ENCODE results near the gene GPR160. TPM values are rescaled to one million over a fixed set of nuclear protein-coding genes. Genes with fewer than 3 reads are reported as not detected.

GPR160 gene
- total and polyA plus RNA-seq, 3 donors from 2014 or later, result 3.9 to 10.4 (median 4.2) TPM

DNA sequence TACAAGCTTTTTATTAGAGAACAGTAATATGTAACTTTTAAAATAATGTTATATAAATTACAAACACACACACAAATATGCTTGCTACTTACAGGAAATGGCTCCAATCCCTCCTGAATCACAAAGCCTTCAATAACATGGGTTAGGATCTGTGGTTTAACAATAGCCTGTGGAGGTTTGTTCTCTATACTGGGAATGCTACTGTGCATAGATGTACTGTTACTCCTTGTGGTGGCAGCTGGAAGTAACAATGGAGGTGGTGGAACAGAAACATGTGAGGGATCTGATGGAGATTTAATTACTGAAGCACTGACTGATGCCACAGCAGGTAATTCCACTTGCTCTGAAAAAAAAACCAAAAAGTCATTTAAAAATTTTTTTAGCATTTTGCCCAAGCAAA is 79.3 kb downstream of the GPR160 start:
- Histone ChIP-seq H3K36me3 (ENCODE audit: low read depth, missing control alignments) (no peaks in the 10 kb centered on the region), H3K4me1 (no peaks in the 10 kb centered on the region), H3K27me3 (no peaks in the 10 kb centered on the region), H3K27ac (no peak overlapping the region), H3K9me3 (no peaks in the 10 kb centered on the region), H3K4me3 (no peak overlapping the region)
- intact Hi-C loops (cut with DNase I; ENCODE audit: low total_unique reads), result no loop called here
- TF ChIP-seq POLR2A (IDR thresholded peaks at IDR 0.05), result no peak
- TF ChIP-seq, protein P1, sequence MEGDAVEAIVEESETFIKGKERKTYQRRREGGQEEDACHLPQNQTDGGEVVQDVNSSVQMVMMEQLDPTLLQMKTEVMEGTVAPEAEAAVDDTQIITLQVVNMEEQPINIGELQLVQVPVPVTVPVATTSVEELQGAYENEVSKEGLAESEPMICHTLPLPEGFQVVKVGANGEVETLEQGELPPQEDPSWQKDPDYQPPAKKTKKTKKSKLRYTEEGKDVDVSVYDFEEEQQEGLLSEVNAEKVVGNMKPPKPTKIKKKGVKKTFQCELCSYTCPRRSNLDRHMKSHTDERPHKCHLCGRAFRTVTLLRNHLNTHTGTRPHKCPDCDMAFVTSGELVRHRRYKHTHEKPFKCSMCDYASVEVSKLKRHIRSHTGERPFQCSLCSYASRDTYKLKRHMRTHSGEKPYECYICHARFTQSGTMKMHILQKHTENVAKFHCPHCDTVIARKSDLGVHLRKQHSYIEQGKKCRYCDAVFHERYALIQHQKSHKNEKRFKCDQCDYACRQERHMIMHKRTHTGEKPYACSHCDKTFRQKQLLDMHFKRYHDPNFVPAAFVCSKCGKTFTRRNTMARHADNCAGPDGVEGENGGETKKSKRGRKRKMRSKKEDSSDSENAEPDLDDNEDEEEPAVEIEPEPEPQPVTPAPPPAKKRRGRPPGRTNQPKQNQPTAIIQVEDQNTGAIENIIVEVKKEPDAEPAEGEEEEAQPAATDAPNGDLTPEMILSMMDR (IDR thresholded peaks at IDR 0.05), result no peak
- no peak for DNase-seq

DNA sequence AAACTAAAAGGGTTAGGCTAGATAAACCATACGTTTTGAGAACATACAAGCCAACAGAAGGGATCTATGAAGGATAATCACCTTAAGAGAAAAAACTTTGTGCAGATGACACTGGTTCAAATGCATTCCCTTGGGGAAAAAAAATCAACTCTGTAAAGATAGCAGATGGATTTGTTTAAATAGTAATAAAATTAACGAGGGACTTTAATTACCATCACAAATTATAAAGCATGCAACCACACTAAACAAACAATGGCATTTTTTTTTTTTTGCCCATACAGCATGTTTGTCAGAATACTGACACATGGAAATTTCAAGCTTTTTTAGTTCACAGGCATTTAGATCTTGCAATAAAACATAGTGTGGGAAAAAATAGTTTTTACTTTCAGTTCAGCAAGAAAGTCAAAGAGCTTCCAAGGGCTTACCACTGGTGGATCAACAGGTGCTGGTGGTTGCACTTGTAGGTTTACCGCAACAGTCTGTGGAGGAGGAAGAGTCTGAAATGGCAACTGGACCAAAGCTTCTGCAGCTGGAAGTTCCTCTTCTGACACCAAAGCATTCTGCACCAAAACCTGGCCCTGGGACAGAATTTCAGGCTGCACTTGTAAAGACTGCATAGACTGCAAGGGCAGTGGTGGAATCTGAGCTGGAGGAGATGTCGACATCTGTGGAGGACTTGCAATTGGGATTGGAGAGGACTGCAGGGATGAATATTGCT is 90.6 kb downstream of the GPR160 start:
- Histone ChIP-seq H3K27ac (no peak overlapping the region), H3K4me1 (no peaks in the 10 kb centered on the region), H3K27me3 (no peaks in the 10 kb centered on the region), H3K36me3 (ENCODE audit: low read depth, missing control alignments) (no peaks in the 10 kb centered on the region), H3K4me3 (no peak overlapping the region), H3K9me3 (no peaks in the 10 kb centered on the region)
- 80 to 87% methylated on average over 4 of the region's 4 CpGs for WGBS, 2 donors
- TF ChIP-seq, protein P1 (IDR thresholded peaks at IDR 0.05), result no peak
- intact Hi-C loops (cut with DNase I; ENCODE audit: low total_unique reads), result no loop called here
- no peak for DNase-seq

DNA sequence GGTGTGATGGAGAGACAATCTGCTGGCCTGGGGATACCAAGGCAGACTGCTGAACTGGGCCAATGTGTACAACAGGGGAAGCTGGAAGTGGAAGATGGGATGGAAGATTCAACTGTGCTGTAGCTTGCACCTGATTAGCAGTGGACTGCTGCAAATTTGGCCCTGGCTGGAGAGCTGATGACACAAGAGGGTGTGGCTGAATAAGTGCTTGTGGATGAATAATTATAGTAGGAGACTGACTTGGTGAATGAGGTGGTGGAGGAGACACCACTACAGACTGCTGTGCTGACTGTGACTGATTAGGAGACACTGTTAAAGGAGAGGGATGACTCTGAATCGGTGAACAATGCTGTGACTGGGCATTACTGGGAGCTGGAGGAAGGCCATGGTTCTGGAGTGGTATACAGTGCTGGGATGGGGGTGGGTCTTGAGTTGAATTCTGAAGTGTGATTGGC is 91.2 kb downstream of the GPR160 start:
- Histone ChIP-seq H3K4me1 (no peaks in the 10 kb centered on the region), H3K9me3 (no peaks in the 10 kb centered on the region), H3K4me3 (no peak overlapping the region), H3K36me3 (ENCODE audit: low read depth, missing control alignments) (no peaks in the 10 kb centered on the region), H3K27ac (no peak overlapping the region), H3K27me3 (no peaks in the 10 kb centered on the region)
- 77 to 79% methylated on average over 1 of the region's 1 CpG for WGBS, 2 donors
- TF ChIP-seq, protein P1 (IDR thresholded peaks at IDR 0.05), result no peak
- no peak for TF ChIP-seq POLR2A (IDR thresholded peaks at IDR 0.05)
- no peak for DNase-seq
- intact Hi-C loops (cut with DNase I; ENCODE audit: low total_unique reads), result no loop called here

DNA sequence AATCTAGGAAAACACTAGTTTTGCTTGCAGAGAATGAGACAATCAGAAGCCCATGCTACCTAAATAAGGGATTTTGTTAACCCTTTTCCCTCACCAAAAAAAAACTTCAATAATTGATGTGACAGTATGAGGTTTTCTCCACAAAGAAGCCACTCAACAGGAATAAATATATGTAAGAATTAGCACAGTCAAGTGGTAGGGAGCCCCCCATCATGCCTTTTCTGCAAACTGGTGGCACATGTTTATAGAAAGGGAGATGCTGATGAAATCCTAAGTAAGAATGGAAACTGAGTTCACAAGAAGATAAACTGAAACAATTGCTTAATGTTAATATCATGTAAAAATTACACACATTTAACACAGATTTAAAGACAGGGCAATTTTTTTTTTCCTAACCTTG is 92.7 kb downstream of the GPR160 start:
- Histone ChIP-seq H3K4me3 (no peak overlapping the region), H3K27ac (no peak overlapping the region), H3K27me3 (no peaks in the 10 kb centered on the region), H3K36me3 (ENCODE audit: low read depth, missing control alignments) (no peaks in the 10 kb centered on the region), H3K9me3 (no peaks in the 10 kb centered on the region), H3K4me1 (no peaks in the 10 kb centered on the region)
- no peak for DNase-seq
- intact Hi-C loops (cut with DNase I; ENCODE audit: low total_unique reads), result no loop called here
- no peak for TF ChIP-seq POLR2A (IDR thresholded peaks at IDR 0.05)
- TF ChIP-seq, protein P1 (IDR thresholded peaks at IDR 0.05), result no peak

DNA sequence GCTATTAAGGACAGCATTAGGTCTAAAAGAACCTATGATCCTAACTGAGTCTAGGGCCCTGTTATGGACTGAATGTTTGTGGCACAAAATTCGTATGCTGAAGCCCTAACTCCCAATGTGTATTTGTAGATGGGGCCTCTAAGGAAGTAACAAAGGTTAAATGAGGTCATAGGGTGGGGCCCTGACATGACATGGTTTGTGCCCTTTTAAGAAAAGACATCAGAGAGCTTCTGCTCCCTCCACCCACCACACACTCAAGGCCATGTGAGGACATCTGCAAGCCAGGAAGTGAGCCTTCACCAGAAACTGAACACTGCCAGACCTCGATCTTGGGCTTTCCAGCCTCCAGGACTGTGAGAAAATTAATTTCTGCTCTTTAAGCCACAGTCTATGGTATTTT is 94.5 kb downstream of the GPR160 start:
- H3K36me3 ChIP-seq (ENCODE audit: low read depth, missing control alignments), result no peaks in the 10 kb centered on the region
- WGBS, 2 donors, result 89 to 100% methylated on average over 2 of the region's 2 CpGs
- intact Hi-C loops (cut with DNase I; ENCODE audit: low total_unique reads), result no loop called here

More for the DNA sequence above, 94.5 kb downstream of the GPR160 start:
- Histone ChIP-seq H3K4me3 (no peak overlapping the region), H3K27ac (no peak overlapping the region), H3K4me1 (no peaks in the 10 kb centered on the region), H3K9me3 (no peaks in the 10 kb centered on the region), H3K27me3 (no peaks in the 10 kb centered on the region)
- no peak for TF ChIP-seq POLR2A (IDR thresholded peaks at IDR 0.05)
- TF ChIP-seq, protein P1 (IDR thresholded peaks at IDR 0.05), result no peak
- no peak for DNase-seq

Measured in testis (tissue), 3 donors.